GM12878 (cell line): ENCODE measurements around the gene BRD2. TPM values are rescaled to one million over a fixed set of nuclear protein-coding genes. Genes with fewer than 3 reads are reported as not detected.
A peak's percentile ranks its signal among the peaks of the same experiment; 100 is the strongest.

Source experiments
- BHLHE40 ChIP-seq, 2 experiments: fragments of 450-650 bp in 1 of 2; IDR thresholded peaks; 2 replicates each; pipeline ENCODE4 v1.6.1; 2011 to 2017; ENCODE audit warnings: low read depth in 2 of 2, borderline replicate concordance in 1 of 2, improper control_type of control experiment in 1 of 2, low read length in 1 of 2, mild to moderate bottlenecking in 1 of 2
- CHD2 ChIP-seq: IDR thresholded peaks from 2 replicates; pipeline ENCODE4 v1.6.1; 2011; ENCODE audit warnings: low read depth, low read length, improper control_type of control experiment, borderline replicate concordance
- EGR1 ChIP-seq, 2 experiments: IDR thresholded peaks; 1 replicate in 1 of 2; 2 replicates in 1 of 2; pipeline ENCODE4 v1.6.1; 2011 to 2012; ENCODE audit warnings: low read depth in 2 of 2, low read length in 2 of 2, borderline replicate concordance in 1 of 2, mild to moderate bottlenecking in 1 of 2, moderate library complexity in 1 of 2
- ESRRA ChIP-seq: IDR thresholded peaks from 2 replicates; pipeline ENCODE4 v1.6.1; 2012; ENCODE audit warnings: mild to moderate bottlenecking, low read length, improper control_type of control experiment
- FOXK2 ChIP-seq: fragments of 450-650 bp; IDR thresholded peaks from 2 replicates; pipeline ENCODE4 v1.6.1; 2017; ENCODE audit warnings: mild to moderate bottlenecking, moderate library complexity
- HDAC6 ChIP-seq: fragments of 200-600 bp; sonication (generic); IDR thresholded peaks from one replicate; pipeline ENCODE4 v1.8.0; 2017; ENCODE audit warnings: antibody characterized with exemption; ENCODE audit not compliant: unreplicated experiment
- IKZF2 ChIP-seq, 2 experiments: fragments of 450-650 bp; IDR thresholded peaks; 2 replicates each; pipeline ENCODE4 v1.6.1; 2017; ENCODE audit warnings: mild to moderate bottlenecking in 2 of 2, moderate library complexity in 2 of 2
- IRF4 ChIP-seq: IDR thresholded peaks from 2 replicates; pipeline ENCODE4 v1.6.1; 2011; ENCODE audit warnings: low read depth, low read length
- KAT2A ChIP-seq: conservative IDR thresholded peaks from 2 replicates; pipeline ENCODE4 v1.6.1; 2011; ENCODE audit warnings: low read depth, low read length; ENCODE audit not compliant: control insufficient read depth
- MYB ChIP-seq: fragments of 150-350 bp; IDR thresholded peaks from 2 replicates; pipeline ENCODE4 v1.6.1; 2014; ENCODE audit warnings: mild to moderate bottlenecking, low read depth, low read length, borderline replicate concordance
- NR2C1 ChIP-seq: fragments of 450-650 bp; IDR thresholded peaks from 2 replicates; pipeline ENCODE4 v1.6.1; 2017; ENCODE audit warnings: antibody characterized with exemption, mild to moderate bottlenecking, moderate library complexity
- NR2C2 ChIP-seq: IDR thresholded peaks from 2 replicates; pipeline ENCODE4 v1.6.1; 2011; ENCODE audit warnings: borderline replicate concordance, low read depth; ENCODE audit not compliant: control insufficient read depth, insufficient read length
- PKNOX1 ChIP-seq: fragments of 450-650 bp; IDR thresholded peaks from 2 replicates; pipeline ENCODE4 v1.6.1; 2016; ENCODE audit warnings: mild to moderate bottlenecking
- POLR2A ChIP-seq: IDR thresholded peaks from 2 replicates; pipeline ENCODE4 v1.6.1; 2011; ENCODE audit warnings: low read depth, mild to moderate bottlenecking, low read length
- POLR2AphosphoS2 ChIP-seq: IDR thresholded peaks from 2 replicates; pipeline ENCODE4 v1.6.1; 2011; ENCODE audit warnings: low read depth, mild to moderate bottlenecking, low read length, improper control_type of control experiment, moderate library complexity
- RAD51 ChIP-seq: fragments of 450-650 bp; IDR thresholded peaks from 2 replicates; pipeline ENCODE4 v1.6.1; 2016; ENCODE audit warnings: moderate library complexity, mild to moderate bottlenecking, inconsistent platforms
- TAF1 ChIP-seq: IDR thresholded peaks from 2 replicates; pipeline ENCODE4 v1.6.1; 2011; ENCODE audit warnings: mild to moderate bottlenecking, low read depth, low read length, borderline replicate concordance
- TARDBP ChIP-seq: IDR thresholded peaks from 2 replicates; pipeline ENCODE4 v1.6.1; 2016; ENCODE audit warnings: borderline replicate concordance
- TCF7 ChIP-seq: IDR thresholded peaks from 2 replicates; pipeline ENCODE4 v1.6.1; 2014; ENCODE audit warnings: antibody characterized with exemption, borderline replicate concordance
- USF1 ChIP-seq: IDR thresholded peaks from 2 replicates; pipeline ENCODE4 v1.6.1; 2011; ENCODE audit warnings: borderline replicate concordance, low read depth, mild to moderate bottlenecking, moderate library complexity, mixed read lengths, low read length; ENCODE audit not compliant: insufficient read depth; ENCODE audit errors: extremely low read length
- ZBED1 ChIP-seq: IDR thresholded peaks from 2 replicates; pipeline ENCODE4 v1.6.1; 2016; ENCODE audit warnings: borderline replicate concordance
- ZNF217 ChIP-seq: fragments of 450-650 bp; IDR thresholded peaks from 2 replicates; pipeline ENCODE4 v1.6.1; 2017; ENCODE audit warnings: antibody characterized with exemption, mild to moderate bottlenecking
- polyA plus RNA-seq, 11 experiments: library from polyadenylated mRNA; depleted of rRNA in 4 of 11; unstranded in 6 of 11; stranded (reverse) in 5 of 11; fragments of >200 nt; fragmentation: Nextera tagmentation in 4 of 11; fragmentation: Illumina TruSeq in 1 of 11; extraction: Ambion mirVana in 4 of 11; extraction: Trizol in 1 of 11; gene quantifications; 1 replicate in 1 of 11; 2 replicates in 10 of 11; pipeline versions ENCODE4 v1.2.1 to v1.2.3, GENCODE V29; 2011 to 2016; ENCODE audit warnings: inconsistent platforms in 2 of 11, missing spikeins in 2 of 11, low read depth in 1 of 11
- total RNA-seq, 4 experiments: library from RNA; depleted of rRNA in 3 of 4; stranded (reverse); fragments of >200 nt in 3 of 4; fragmentation: Illumina TruSeq in 1 of 4; extraction: Trizol in 1 of 4; gene quantifications; 2 replicates each; pipeline versions ENCODE4 v1.2.1 to v1.2.3, GENCODE V29; 2013 to 2021
- TF ChIP-seq, protein P1 (sequence below): fragments of 450-650 bp; IDR thresholded peaks from 2 replicates; pipeline ENCODE4 v1.6.1; 2014; ENCODE audit warnings: mild to moderate bottlenecking
- TF ChIP-seq, protein P2 (sequence below): IDR thresholded peaks from 2 replicates; pipeline ENCODE4 v1.6.1; 2012; ENCODE audit warnings: low read depth, low read length, improper control_type of control experiment

The BRD2 gene
- total and polyA plus RNA-seq, 10 of the 15 experiments (the other 5 are each of a cell fraction or from before 2014, with no cell fraction given): 32.2 to 239 (median 139) TPM

DNA sequence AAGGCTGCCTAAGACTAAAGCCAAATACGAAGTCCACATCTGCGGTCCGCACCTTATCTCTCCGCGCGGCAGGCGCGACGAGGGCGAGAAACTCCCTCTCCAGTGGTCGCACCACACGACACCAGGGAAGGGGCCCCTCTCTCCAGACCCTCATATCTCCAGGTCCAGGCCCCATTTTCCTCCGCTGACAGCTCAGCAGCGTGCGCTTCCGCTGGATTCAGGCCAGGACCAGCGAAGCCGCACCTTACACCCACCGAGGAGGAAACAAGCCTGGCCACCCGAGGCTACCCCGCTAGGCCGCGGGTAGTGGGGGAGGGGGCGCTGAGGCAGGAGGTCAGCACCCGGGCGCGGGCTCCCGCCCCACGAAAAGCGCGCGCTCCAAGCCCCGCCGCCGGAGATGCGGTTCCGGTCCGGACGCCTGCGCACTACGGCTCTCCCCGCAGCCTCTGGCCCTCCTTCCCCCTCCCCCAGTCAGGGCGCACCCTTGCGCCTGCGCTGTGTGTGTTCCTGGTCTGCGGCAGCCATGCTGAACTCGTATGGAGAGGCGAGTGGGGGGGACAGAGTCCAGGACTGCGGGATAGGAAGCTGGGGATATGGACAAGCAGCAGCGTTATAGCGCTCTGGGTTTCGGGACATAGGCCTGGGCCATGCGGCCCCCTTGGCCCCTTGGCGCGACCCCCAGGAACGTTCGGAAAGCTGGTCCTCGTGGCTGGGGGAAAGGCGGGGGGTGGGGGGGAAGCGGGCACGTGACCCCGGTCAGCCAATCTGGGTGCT, at the start of gene BRD2 (continued):
- TF ChIP-seq MYB: no peak
- 0 out of 2 replicates have a peak, but pooled peaks have one; percentile 30 for TF ChIP-seq FOXK2
- TF ChIP-seq IRF4: 0 out of 2 replicates have a peak, but pooled peaks have one; percentile 6
- peak; percentile 20; the same call in 1 of the 2 replicates for TF ChIP-seq TARDBP
- TF ChIP-seq PKNOX1: peak; percentile 34; the same call in 1 of the 2 replicates
- peak; percentile 87 for TF ChIP-seq RAD51
- TF ChIP-seq HDAC6: no peak
- no peak for TF ChIP-seq NR2C2
- peak; percentile 11; the same call in 1 of the 2 replicates for TF ChIP-seq ZNF217
- peak in 1 of 2 experiments; percentile 55; a peak in 1 of 3 replicates for TF ChIP-seq EGR1 (IDR thresholded peaks at IDR 0.05; ENCODE audit: borderline replicate concordance in 1 of 2, low read depth in 2 of 2, low read length in 2 of 2)
- peak; percentile 34; the same call in 1 of the 2 replicates for TF ChIP-seq ESRRA
- 0 out of 2 replicates have a peak, but pooled peaks have one; percentile 18 for TF ChIP-seq NR2C1
- 0 out of 2 replicates have a peak, but pooled peaks have one; percentile 15 for TF ChIP-seq ZBED1
- no peak for TF ChIP-seq KAT2A
- peak; percentile 71 for TF ChIP-seq TAF1
- no peak for TF ChIP-seq TCF7
- TF ChIP-seq POLR2AphosphoS2: 0 out of 2 replicates have a peak, but pooled peaks have one; percentile 54
- TF ChIP-seq, protein P1, sequence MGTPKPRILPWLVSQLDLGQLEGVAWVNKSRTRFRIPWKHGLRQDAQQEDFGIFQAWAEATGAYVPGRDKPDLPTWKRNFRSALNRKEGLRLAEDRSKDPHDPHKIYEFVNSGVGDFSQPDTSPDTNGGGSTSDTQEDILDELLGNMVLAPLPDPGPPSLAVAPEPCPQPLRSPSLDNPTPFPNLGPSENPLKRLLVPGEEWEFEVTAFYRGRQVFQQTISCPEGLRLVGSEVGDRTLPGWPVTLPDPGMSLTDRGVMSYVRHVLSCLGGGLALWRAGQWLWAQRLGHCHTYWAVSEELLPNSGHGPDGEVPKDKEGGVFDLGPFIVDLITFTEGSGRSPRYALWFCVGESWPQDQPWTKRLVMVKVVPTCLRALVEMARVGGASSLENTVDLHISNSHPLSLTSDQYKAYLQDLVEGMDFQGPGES: no peak
- TF ChIP-seq POLR2A: peak; percentile 95
- TF ChIP-seq, protein P2, sequence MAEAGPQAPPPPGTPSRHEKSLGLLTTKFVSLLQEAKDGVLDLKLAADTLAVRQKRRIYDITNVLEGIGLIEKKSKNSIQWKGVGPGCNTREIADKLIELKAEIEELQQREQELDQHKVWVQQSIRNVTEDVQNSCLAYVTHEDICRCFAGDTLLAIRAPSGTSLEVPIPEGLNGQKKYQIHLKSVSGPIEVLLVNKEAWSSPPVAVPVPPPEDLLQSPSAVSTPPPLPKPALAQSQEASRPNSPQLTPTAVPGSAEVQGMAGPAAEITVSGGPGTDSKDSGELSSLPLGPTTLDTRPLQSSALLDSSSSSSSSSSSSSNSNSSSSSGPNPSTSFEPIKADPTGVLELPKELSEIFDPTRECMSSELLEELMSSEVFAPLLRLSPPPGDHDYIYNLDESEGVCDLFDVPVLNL: 0 out of 2 replicates have a peak, but pooled peaks have one; percentile 38
- TF ChIP-seq CHD2: peak; percentile 88
- peak; percentile 87 for TF ChIP-seq USF1
- TF ChIP-seq BHLHE40 (IDR thresholded peaks at IDR 0.05; ENCODE audit: borderline replicate concordance in 1 of 2, low read depth in 2 of 2, low read length in 1 of 2): peak in 1 of 2 experiments; percentile 85; a peak in 2 of 4 replicates
- peak; percentile 8 to 23; a peak in 1 of 4 replicates for TF ChIP-seq IKZF2 (IDR thresholded peaks at IDR 0.05)
